Mucosa of descending colon (tissue), 3 donors: Measurements from ENCODE around the gene PTDSS2. TPM values are rescaled to one million over a fixed set of nuclear protein-coding genes. Genes with fewer than 3 reads are reported as not detected.

Experiments
- ATAC-seq: fragments of 200-7000 bp; cut with Tn5 transposase; one replicate; pipeline ENCODE4 v1.9.1; 2020; ENCODE audit warnings: mild to moderate bottlenecking, moderate library complexity
- DNase-seq, 3 donors: peaks; one replicate each; pipeline ENCODE4 v3.0.0-alpha.2; 2020
- H3K36me3 ChIP-seq: fragments of 200-600 bp; one replicate; pipeline ENCODE4 v1.8.0; 2021; ENCODE audit warnings: low read depth, mild to moderate bottlenecking
- H3K4me1 ChIP-seq: fragments of 200-600 bp; one replicate; pipeline ENCODE4 v1.8.0; 2021; ENCODE audit warnings: low read depth, mild to moderate bottlenecking
- H3K4me3 ChIP-seq: fragments of 200-600 bp; one replicate; pipeline ENCODE4 v1.8.0; 2021; ENCODE audit warnings: mild to moderate bottlenecking
- H3K9me3 ChIP-seq: fragments of 200-600 bp; one replicate; pipeline ENCODE4 v1.8.0; 2021; ENCODE audit warnings: mild to moderate bottlenecking
- intact Hi-C, 2 donors: fragments of 100-400 bp; cut with DNase I in 1 of 2; cut with micrococcal nuclease in 1 of 2; formaldehyde crosslinking; loops; one replicate each; pipeline versions ENCODE4 v1.11.0 to v1.11.1; 2022; cut with DNase I, micrococcal nuclease
- total RNA-seq, 3 donors: library from RNA; stranded (reverse); fragmentation: NEBNext Ultra II Directional in 2 of 3; extraction: Animal tissue kit (Norgen Biotek cat#: 25700) in 2 of 3; gene quantifications; one replicate each; pipeline versions ENCODE4 v1.2.1 to v1.2.4, GENCODE V29; 2021 to 2023
- TF ChIP-seq, protein P1 (sequence below): fragments of 200-600 bp; IDR thresholded peaks from one replicate; pipeline ENCODE4 v1.8.0; 2022; ENCODE audit warnings: antibody characterized with exemption, mild to moderate bottlenecking
- donor health status: DM: no; HTN: no; CAD: no; lungs with moderate emphysema.
- donor health status: DM: no; HTN: no; CAD: no.
- donor health status: DM: no; HTN: yes; CAD: no.

The PTDSS2 gene
- total RNA-seq, 3 donors from 2014 or later = 19.2 to 34.8 (median 27.3) TPM

DNA sequence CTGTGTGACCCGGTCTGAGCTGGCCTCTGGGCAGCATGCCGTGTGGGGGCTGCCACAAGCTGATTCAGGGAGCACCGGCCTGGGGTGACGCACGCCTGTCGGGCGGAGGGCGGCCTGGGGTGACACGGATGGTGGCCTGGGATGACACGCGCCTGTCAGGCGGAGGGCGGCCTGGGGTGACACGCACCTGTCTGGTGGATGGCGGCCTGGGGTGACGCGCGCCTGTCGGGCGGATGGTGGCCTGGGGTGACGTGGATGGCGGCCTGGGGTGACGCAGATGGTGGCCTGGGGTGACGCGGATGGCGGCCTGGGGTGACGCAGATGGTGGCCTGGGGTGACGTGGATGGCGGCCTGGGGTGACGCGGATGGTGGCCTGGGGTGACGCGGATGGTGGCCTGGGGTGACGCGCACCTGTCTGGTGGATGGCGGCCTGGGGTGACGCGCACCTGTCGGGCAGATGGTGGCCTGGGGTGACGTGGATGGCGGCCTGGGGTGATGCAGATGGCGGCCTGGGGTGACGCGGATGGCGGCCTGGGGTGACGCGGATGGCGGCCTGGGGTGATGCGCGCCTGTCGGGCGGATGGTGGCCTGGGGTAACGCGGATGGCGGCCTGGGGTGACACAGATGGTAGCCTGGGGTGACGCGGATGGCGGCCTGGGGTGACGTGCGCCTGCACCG is 21.5 kb downstream of the PTDSS2 start:
- TF ChIP-seq, protein P1, sequence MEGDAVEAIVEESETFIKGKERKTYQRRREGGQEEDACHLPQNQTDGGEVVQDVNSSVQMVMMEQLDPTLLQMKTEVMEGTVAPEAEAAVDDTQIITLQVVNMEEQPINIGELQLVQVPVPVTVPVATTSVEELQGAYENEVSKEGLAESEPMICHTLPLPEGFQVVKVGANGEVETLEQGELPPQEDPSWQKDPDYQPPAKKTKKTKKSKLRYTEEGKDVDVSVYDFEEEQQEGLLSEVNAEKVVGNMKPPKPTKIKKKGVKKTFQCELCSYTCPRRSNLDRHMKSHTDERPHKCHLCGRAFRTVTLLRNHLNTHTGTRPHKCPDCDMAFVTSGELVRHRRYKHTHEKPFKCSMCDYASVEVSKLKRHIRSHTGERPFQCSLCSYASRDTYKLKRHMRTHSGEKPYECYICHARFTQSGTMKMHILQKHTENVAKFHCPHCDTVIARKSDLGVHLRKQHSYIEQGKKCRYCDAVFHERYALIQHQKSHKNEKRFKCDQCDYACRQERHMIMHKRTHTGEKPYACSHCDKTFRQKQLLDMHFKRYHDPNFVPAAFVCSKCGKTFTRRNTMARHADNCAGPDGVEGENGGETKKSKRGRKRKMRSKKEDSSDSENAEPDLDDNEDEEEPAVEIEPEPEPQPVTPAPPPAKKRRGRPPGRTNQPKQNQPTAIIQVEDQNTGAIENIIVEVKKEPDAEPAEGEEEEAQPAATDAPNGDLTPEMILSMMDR = no peak
- DNase-seq = no peak
- ATAC-seq = no peak
- intact Hi-C loops = no loop called here
- Histone ChIP-seq H3K4me1 (peaks cover 5% of the 10 kb centered on the region), H3K9me3 (no peaks in the 10 kb centered on the region), H3K36me3 (no peaks in the 10 kb centered on the region), H3K4me3 (no peak overlapping the region)

DNA sequence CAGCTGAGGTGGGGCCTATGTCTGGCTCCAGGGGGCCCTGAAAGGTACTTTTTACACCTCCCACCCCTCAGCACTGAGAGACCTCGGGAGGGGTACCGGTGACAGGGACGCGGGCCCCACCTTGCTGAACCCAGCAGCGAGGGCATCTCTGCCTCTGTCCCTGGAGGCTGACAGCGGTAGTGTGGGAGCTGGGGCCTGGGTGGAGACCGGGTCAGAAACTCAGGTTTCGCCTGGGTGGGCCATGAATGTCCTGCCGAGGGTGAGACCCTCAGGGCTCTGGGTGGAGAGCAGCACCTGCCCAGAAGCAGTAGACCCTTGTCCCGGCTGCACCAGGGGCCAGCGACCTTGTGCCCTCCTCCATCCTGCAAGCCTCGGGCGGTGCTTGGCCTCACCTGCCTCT is 22.2 kb downstream of the PTDSS2 start:
- DNase-seq = no peak
- intact Hi-C loops = no loop called here
- Histone ChIP-seq H3K4me1 (peaks cover 5% of the 10 kb centered on the region), H3K4me3 (no peak overlapping the region), H3K36me3 (no peaks in the 10 kb centered on the region), H3K9me3 (no peaks in the 10 kb centered on the region)
- TF ChIP-seq, protein P1 = no peak
- ATAC-seq = no peak

DNA sequence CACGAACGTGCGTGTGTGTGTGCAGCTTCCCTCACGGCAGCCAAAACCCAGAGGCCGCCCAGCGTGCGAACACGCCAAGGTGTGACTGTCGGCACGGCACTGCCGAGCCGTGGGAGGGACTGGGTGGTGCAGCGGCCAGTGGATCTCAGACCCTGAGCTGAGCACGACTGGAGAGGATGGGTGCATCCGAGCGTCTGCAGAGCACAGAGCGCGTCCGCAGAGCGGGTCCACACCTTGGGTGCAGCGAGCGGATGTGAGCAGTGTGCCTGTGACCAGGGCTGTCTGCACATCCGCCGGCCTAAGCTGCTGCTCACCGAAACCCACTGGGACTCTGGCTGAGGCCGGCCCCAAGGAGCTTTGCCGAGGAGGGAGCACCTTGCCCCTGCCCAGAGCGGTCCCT is 22.7 kb downstream of the PTDSS2 start:
- no peak overlapping the region for H3K4me3 ChIP-seq
- intact Hi-C loops = no loop called here
- no peaks in the 10 kb centered on the region for H3K36me3 ChIP-seq
- TF ChIP-seq, protein P1 = no peak
- H3K9me3 ChIP-seq = no peaks in the 10 kb centered on the region
- H3K4me1 ChIP-seq = peaks cover 5% of the 10 kb centered on the region
- no peak for ATAC-seq
- no peak for DNase-seq

DNA sequence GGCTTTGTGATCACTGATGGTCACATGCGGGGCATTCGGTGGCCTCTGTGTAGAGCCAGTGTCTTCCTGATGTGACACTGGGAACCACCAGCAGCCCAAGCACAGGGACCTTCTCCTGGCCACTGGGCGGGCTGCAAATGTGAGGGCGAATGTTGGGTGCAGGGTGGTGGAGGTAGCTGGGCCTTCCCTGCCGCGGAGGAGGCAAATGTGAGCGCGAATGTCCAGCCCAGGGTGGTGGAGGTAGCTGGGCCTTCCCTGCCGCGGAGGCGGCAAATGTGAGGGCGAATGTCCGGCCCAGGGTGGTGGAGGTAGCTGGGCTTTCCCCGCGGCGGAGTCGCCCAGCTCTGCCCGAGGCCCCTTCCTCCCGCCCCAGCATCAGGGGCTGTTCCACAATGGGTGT is 23.3 kb downstream of the PTDSS2 start:
- Histone ChIP-seq H3K4me1 (peaks cover 5% of the 10 kb centered on the region), H3K36me3 (no peaks in the 10 kb centered on the region), H3K4me3 (no peak overlapping the region), H3K9me3 (no peaks in the 10 kb centered on the region)
- no peak for DNase-seq
- ATAC-seq = no peak
- intact Hi-C loops = no loop called here
- TF ChIP-seq, protein P1 = no peak

DNA sequence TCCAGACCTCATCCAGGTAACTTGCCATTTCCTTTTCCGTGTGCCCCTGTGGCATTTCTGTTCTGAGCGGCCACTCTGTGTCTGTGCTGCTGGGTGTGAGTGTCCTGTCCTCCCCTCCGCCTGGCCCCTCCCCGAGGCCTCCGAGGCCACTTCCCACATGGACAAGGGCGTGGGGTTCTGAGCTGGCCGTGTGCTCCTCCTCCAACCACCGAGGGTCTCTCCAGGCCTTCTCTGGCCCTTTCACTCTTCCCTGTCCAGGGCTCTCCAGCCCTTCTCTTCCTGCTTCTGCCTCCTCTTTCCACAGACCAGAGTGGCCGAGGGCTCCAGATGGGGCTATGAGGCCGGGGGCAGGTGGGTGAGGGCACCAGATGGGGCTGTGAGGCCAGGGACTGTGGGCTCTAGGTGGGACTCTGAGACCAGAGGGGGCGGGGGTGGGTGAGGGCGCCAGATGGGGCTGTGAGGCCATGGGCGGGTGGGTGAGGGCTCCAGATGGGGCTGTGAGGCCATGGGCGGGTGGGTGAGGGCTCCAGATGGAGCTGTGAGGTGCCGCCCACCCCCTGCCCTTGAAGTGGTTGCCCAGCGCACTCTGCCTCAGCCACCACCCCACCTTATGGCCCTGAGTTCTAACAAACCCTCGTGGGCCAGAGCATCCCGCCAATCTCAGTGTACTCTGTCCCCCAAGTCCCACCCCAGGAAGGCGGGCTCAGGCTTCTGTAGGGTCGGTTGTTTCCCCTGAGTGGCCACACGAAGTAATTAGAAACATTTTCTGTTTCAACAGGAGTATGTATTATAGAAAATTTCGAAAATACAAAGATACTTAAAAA is 24.1 kb downstream of the PTDSS2 start:
- intact Hi-C loops = no loop called here
- TF ChIP-seq, protein P1 = no peak

More for the DNA sequence above, 24.1 kb downstream of the PTDSS2 start:
- ATAC-seq = no peak
- Histone ChIP-seq H3K4me1 (peaks cover 5% of the 10 kb centered on the region), H3K4me3 (no peak overlapping the region), H3K9me3 (no peaks in the 10 kb centered on the region), H3K36me3 (no peaks in the 10 kb centered on the region)
- DNase-seq = no peak
